Fibroblast of gingiva (primary cell): Measurements from ENCODE around the gene EFCAB12.
"Not testable (repeated sequence)": the region's sequence is repeated elsewhere in the genome, so short reads cannot be mapped to it uniquely, and the experiment has no call there.

ENCODE experiments used
- DNase-seq: peaks from one replicate; pipeline ENCODE4 v3.0.0-alpha.2; 2011; ENCODE audit warnings: low read depth

The EFCAB12 gene

DNA sequence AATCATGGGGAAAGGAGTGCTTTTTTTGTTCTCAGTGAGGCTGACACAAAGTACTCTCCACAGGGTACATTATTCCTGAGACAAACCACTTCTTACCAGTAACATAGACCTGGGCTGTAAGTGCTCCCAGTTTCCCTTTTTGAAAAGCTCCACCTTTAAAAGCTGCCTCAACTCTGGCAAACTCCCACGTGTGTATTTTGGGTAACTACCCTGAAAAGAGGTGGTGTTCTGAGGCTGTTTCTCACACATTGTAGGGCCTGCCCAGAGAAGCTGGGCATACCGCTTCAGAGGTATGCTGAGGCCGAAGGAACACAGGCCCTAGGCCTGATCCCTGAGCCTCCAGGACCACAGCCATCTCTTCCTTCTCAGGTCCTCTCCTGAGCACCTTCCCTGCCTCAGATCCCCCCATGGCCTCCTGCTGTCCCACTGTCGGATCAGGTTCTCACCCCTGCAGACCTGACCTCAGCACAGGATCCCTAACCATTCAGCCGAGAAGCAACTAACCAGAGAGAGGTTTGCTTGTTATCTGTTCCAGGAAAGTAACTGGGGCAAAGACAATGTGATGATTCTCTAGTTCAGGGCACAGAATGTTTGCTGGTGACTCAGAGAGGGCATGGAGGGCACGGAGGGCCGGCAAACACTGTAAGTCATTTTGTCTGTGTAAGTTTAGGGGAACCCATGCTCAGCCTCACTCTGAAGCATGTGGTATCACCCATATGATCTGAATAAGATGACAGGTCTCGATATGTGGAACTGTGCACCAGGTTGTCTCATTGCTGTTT, 36.1 kb downstream of the EFCAB12 start:
- DNase-seq: not testable (repeated sequence)

DNA sequence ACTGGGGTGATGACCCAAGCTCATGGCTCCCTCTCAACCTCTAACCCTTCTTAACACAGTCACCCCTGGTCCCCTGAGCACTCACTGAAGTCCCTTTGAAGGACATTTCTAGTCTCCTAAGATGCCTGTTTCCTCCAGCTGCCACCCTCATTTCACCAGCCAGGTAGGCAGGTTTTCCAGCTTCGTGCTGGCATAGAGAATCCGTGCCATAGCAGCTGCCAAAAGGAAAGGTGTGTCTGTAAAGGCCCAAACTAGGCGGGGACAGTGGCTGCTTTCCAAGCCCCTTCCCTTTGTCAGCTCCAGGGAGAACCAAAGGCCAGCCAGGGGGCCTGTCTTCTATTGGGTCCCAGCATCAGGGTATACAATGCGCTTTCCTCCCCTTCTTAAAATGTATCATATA, 36.9 kb downstream of the EFCAB12 start:
- DNase-seq: not testable (repeated sequence)

- DNase-seq: no peak
These were observed 38.9 kb downstream of the EFCAB12 start for GRCh38 chr3:129389572-129389937.

GRCh38 chr3:129388791-129389571, 39.5 kb downstream of the EFCAB12 start:
- DNase-seq: peak; percentile 65

- DNase-seq: no peak
These were observed 40.9 kb downstream of the EFCAB12 start for GRCh38 chr3:129387487-129387886.

GRCh38 chr3:129386984-129387383, 41.5 kb downstream of the EFCAB12 start:
- DNase-seq: no peak

- not testable (repeated sequence) for DNase-seq
These were observed 42.9 kb downstream of the EFCAB12 start for GRCh38 chr3:129385507-129385906.

DNA sequence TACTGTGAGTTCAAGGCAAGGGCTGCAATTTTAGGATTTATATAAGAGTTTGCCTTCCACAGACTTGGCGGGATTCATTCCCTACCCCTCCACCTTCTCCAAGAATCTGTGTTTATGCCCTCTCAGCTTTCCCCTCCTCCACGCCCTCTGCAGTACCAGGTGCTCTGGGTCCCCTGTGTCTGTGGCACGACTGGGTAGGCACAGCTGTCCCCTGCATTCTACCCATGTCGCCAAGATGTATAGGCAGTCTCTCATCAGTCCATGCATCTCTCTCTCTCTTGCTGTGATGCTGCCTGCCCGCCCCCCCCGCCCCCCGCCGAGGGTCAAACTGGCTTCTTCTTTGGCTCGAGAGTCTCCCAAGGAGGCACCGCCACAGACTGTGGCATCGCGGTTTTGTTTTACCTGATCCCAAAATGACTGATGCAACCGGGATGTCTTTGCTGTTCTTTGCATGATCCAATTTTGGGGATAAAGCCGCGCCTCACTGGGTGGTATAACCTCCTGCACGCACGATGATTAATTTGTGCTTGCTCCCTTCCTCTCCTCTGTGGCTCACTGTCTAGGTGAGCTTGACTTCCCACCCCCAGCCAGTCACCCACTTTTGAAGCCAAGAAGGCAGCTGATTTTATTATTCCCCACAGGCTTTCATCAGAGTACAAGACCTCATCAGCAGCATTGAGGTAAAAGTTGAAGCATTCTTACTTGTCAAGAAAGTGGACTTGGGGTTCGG, 43.7 kb downstream of the EFCAB12 start:
- no peak for DNase-seq

GRCh38 chr3:129384103-129384502, 44.3 kb downstream of the EFCAB12 start:
- DNase-seq: not testable (repeated sequence)

DNA sequence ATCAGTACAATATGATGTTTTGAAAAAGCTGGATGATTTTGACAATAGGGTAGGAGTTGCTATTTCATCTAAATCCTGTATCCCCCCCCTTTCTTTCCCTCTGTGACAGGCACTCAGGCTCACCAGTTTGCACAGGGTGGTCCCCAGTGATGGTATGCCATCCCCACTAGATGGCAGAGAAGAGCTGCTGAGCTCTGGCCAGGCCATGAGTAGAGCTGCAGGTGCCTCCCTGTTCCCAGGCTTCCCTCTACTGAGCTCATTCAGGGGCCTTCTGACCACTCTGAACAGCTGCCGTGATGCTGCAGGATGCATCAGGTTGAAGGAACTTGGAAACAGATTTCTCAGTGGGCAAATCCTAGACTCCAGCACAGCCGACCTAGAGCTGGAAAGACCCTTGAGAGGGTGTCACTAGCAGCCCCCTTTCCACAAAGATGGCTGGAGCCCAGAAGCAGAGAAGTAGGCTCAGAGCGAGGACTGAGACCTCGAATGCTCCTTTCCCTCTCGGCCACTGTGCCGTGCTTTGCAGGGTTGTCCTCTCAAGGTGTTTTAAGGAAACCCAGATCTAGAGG, 45.1 kb downstream of the EFCAB12 start:
- DNase-seq: peak; percentile 46

DNA sequence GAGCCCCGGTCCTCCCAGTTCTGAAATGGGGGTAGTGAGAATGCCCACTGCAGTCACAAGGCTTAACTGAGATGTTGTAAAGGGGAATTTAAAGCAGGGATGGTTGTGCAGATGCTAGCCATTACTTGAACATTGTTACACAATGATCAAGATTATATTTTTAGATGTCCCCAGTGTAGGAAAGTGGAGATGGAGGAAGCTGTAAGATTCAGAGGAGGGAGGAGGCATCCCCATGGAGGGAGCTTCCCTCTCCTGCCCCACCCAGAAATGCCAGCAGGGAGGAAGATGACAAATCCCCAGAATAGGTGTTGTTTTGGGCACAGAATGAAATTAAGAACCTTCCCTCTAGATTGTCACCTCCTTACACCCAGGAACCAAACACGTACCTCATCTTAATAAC, 46.1 kb downstream of the EFCAB12 start:
- DNase-seq: peak; percentile 39

- no peak for DNase-seq
These were observed 48.7 kb downstream of the EFCAB12 start for GRCh38 chr3:129379582-129380358.

- DNase-seq: no peak
These were observed 49.5 kb downstream of the EFCAB12 start for GRCh38 chr3:129378949-129379348.

DNA sequence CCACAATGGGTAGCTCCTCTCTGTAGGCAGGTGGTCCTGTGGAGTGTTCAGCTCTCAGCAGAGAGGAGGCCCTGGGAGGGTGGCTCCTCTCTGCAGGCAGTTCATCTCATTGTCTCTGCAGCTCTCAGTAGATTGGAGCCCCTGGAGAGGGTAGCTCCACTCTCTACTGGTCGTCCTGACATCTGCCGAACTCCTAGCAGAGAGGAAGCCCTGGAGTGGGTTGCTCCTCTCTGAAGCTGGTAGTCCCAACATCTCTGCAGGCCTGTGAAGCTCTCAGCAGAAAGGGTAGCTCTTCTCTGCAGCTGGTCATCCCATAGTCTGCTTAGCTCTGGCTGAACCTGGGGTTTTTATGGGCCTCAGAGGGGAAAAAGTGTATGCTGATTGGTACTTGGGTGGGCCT, 50.8 kb downstream of the EFCAB12 start:
- no peak for DNase-seq

GRCh38 chr3:129375099-129375498, 53.3 kb downstream of the EFCAB12 start:
- DNase-seq: no peak

DNA sequence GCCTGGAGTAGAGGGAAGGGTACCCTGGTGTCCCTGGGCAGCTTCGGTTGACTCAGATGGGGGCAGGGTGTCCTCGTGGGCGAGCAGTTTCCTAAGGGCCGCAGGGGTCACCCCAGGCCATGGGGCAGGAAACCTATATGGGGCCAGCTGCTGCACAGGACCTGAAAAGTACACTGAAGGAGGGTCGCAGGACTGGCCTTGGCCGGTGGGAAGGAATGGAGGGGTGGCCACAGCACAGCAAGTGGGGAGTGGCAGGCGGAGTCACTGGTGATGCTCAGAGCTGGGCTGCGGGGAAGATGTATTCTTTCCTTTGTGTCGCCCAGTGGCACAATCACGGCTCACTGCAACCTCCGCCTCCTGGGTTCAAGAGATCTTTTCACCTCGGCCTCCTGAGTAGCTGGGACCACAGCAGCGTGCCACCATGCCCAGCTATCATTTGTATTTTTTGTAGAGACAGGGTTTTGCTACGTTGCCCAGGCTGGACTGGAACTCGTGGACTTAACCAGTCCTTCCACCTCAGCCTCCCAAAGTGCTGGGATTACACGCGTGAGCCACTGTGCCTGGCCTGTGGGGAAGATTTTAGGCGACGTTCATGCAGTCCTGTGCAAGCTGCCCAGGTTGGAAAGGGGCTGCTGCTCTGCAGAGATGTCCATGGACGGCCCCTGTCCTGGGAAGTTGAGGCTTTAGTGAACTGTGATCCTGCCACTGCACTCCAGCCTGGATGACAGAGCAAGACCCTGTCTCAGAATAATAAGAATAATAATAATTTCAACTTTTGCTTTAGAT, 57.2 kb downstream of the EFCAB12 start:
- DNase-seq: no peak

GRCh38 chr3:129370248-129370964, 58.0 kb downstream of the EFCAB12 start:
- DNase-seq: no peak

DNA sequence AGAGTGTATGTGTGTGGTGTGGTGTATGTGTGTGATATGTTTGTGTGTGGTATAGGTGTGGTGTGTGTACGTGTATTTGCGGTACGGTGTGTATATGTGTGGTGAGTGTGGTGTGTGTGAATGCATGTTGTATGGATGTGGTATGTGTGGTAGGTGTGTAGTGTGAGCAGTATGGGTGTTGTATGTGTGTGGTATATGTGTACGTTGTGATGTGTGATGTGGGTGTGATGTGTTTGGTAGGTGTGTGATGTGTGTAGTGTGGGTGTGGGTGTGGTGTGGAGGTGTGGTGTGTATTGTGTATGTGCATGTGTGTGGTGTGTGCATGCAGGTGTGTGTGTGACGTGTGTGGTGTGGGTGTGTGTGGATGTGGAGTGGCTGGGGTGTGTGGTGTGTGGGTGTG, 58.7 kb downstream of the EFCAB12 start:
- DNase-seq: no peak

- DNase-seq: no peak
These were observed 60.6 kb downstream of the EFCAB12 start for GRCh38 chr3:129367821-129368220.

DNA sequence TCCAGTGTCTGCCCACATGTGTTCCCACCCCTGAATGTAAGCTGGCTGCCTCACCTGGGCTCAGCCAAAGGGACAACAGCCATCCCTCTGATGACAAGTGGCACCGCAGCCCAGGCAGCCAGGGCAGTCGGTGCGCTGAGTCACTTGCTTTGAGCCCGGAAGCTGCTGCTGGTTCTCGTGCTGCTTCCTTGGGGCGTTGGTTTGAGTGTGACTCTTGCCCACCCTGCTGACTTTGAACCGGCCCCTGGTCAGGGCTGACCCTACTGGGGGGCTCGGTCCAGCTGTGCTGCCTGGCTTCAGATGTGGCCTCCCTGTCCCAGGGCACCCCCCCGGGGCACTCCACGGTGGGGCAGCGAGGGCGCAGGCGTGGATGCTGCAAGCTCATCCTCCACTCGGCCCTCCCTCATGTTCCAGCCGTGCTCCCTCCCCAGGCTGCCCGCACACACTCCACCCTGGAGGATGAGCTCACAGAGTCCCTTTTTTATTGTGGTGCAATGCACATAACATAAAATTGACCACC, 62.1 kb downstream of the EFCAB12 start:
- no peak for DNase-seq
